ENCODE data around the gene NRAP. TPM values are rescaled to one million over a fixed set of nuclear protein-coding genes. Genes with fewer than 3 reads are reported as not detected.

Gene NRAP
- total RNA-seq, 1 experiment from 2014 or later, result not detected

- Mint-ChIP-seq H3K36me3 (ENCODE audit: insufficient read depth, unreplicated experiment) (no peaks in the 10 kb centered on the region), H3K27ac (ENCODE audit: low read depth, unreplicated experiment) (no peak overlapping the region), H3K4me1 (ENCODE audit: insufficient read depth, unreplicated experiment) (no peaks in the 10 kb centered on the region), H3K9me3 (ENCODE audit: unreplicated experiment) (no peaks in the 10 kb centered on the region), H3K27me3 (ENCODE audit: insufficient read depth, unreplicated experiment) (peaks cover 20% of the 10 kb centered on the region), H3K4me3 (ENCODE audit: unreplicated experiment) (no peak overlapping the region)
- ChIA-PET POLR2A (no interaction called here), CTCF (interaction anchor here (1.2 kb wide), 1 partner anchor 129 kb away, joined by 3 read pairs; no protein-coding TSS in a partner anchor)
- BruUV-seq (replicated peaks), result no TSS peak
- intact Hi-C loops (cut with micrococcal nuclease), result no loop called here
- TF ChIP-seq, protein P1, sequence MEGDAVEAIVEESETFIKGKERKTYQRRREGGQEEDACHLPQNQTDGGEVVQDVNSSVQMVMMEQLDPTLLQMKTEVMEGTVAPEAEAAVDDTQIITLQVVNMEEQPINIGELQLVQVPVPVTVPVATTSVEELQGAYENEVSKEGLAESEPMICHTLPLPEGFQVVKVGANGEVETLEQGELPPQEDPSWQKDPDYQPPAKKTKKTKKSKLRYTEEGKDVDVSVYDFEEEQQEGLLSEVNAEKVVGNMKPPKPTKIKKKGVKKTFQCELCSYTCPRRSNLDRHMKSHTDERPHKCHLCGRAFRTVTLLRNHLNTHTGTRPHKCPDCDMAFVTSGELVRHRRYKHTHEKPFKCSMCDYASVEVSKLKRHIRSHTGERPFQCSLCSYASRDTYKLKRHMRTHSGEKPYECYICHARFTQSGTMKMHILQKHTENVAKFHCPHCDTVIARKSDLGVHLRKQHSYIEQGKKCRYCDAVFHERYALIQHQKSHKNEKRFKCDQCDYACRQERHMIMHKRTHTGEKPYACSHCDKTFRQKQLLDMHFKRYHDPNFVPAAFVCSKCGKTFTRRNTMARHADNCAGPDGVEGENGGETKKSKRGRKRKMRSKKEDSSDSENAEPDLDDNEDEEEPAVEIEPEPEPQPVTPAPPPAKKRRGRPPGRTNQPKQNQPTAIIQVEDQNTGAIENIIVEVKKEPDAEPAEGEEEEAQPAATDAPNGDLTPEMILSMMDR (IDR thresholded peaks at IDR 0.05; ENCODE audit: unreplicated experiment), result no peak
- no peak for DNase-seq (ENCODE audit: unreplicated experiment)
Measured at GRCh38 chr10:113631684-113632367, 32.0 kb downstream of the NRAP start.

DNA sequence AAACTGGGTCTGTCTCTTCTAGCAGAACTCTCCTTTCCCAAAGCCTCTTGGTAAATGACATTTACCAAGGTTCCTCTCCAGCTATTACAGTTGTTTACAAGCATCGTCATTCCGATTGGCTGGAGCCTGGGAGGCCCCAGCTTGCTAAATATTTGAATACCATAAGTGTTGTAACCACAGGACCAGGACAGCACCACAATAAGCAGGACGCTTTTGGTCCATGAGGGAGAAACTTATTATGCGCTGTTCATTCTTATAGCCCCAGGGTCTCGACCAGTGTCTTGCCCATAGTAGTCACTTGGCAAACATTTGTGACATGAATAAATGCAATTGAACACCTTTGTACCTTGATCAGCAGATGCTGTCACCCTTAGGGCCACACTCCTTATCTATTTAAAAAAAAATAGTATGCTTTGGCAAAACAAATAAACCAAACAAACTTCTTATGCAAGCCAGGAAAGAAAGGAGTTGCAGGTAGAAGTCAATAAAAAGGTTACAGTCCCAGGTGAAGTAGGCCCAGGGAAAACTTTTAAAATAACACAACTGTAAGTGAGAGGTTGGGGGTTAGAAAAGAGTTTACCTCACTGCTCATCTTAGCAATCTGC lies 32.8 kb downstream of the NRAP start:
- Mint-ChIP-seq H3K9me3 (ENCODE audit: unreplicated experiment) (no peaks in the 10 kb centered on the region), H3K27ac (ENCODE audit: low read depth, unreplicated experiment) (no peak overlapping the region), H3K4me1 (ENCODE audit: insufficient read depth, unreplicated experiment) (no peaks in the 10 kb centered on the region), H3K36me3 (ENCODE audit: insufficient read depth, unreplicated experiment) (no peaks in the 10 kb centered on the region), H3K27me3 (ENCODE audit: insufficient read depth, unreplicated experiment) (peaks cover 28% of the 10 kb centered on the region), H3K4me3 (ENCODE audit: unreplicated experiment) (no peak overlapping the region)
- POLR2A ChIA-PET, result no interaction called here
- TF ChIP-seq, protein P1 (IDR thresholded peaks at IDR 0.05; ENCODE audit: unreplicated experiment), result no peak
- no TSS peak for BruUV-seq (replicated peaks)
- CTCF ChIA-PET, result interaction anchor here (1.2 kb wide), 1 partner anchor 128 kb away, joined by 3 read pairs; no protein-coding TSS in a partner anchor
- no peak for DNase-seq (ENCODE audit: unreplicated experiment)
- intact Hi-C loops (cut with micrococcal nuclease), result no loop called here

GRCh38 chr10:113628607-113629153 lies 35.2 kb downstream of the NRAP start:
- BruUV-seq (replicated peaks), result no TSS peak
- TF ChIP-seq, protein P1 (IDR thresholded peaks at IDR 0.05; ENCODE audit: unreplicated experiment), result no peak
- no peak for DNase-seq (ENCODE audit: unreplicated experiment)
- Mint-ChIP-seq H3K9me3 (ENCODE audit: unreplicated experiment) (no peaks in the 10 kb centered on the region), H3K27ac (ENCODE audit: low read depth, unreplicated experiment) (no peak overlapping the region), H3K4me3 (ENCODE audit: unreplicated experiment) (no peak overlapping the region), H3K27me3 (ENCODE audit: insufficient read depth, unreplicated experiment) (peaks cover 40% of the 10 kb centered on the region), H3K36me3 (ENCODE audit: insufficient read depth, unreplicated experiment) (no peaks in the 10 kb centered on the region), H3K4me1 (ENCODE audit: insufficient read depth, unreplicated experiment) (no peaks in the 10 kb centered on the region)
- ChIA-PET POLR2A (interaction anchor here (2.0 kb wide), 1 partner anchor 16 kb away, joined by 6 read pairs; no protein-coding TSS in a partner anchor), CTCF (interaction anchor here (0.6 to 1.6 kb wide), 2 partner anchors 12 to 38 kb away, joined by 3 to 4 read pairs; no protein-coding TSS in a partner anchor)
- intact Hi-C loops (cut with micrococcal nuclease), result no loop called here

DNA sequence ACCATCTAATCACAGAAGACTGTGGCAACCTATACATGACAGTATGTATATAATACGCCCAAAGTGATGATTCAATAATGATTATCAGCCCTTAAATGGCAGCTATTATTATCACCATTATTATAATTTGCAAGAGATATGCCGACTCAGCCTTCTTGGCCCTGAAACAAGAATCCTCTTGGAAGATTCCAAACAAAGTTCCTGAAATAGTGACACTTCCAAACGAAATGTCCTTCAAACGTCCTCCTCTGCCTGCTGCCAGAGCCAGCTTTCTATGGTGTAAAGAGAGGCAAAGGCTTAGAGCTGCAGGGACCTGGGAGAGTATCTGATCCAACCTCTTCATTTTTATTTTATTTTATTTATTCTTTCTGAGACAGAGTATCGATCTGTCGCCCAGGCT lies 36.0 kb downstream of the NRAP start:
- Mint-ChIP-seq H3K36me3 (ENCODE audit: insufficient read depth, unreplicated experiment) (no peaks in the 10 kb centered on the region), H3K27ac (ENCODE audit: low read depth, unreplicated experiment) (no peak overlapping the region), H3K27me3 (ENCODE audit: insufficient read depth, unreplicated experiment) (peaks cover 47% of the 10 kb centered on the region), H3K9me3 (ENCODE audit: unreplicated experiment) (no peaks in the 10 kb centered on the region), H3K4me3 (ENCODE audit: unreplicated experiment) (no peak overlapping the region), H3K4me1 (ENCODE audit: insufficient read depth, unreplicated experiment) (no peaks in the 10 kb centered on the region)
- CTCF ChIA-PET, result interaction anchor here (1.6 kb wide), 1 partner anchor 11 kb away, joined by 3 read pairs; no protein-coding TSS in a partner anchor
- intact Hi-C loops (cut with micrococcal nuclease), result no loop called here
- TF ChIP-seq, protein P1 (IDR thresholded peaks at IDR 0.05; ENCODE audit: unreplicated experiment), result no peak
- POLR2A ChIA-PET, result interaction anchor here (2.0 kb wide), 1 partner anchor 15 kb away, joined by 6 read pairs; no protein-coding TSS in a partner anchor
- BruUV-seq (replicated peaks), result no TSS peak
- no peak for DNase-seq (ENCODE audit: unreplicated experiment)

Measured in MCF 10A (cell line).